HG03108 (cell line): ENCODE data around the gene RYR3.

Experiments
- ATAC-seq: cut with Tn5 transposase; IDR thresholded peaks from one replicate; pipeline ENCODE4 v1.9.1; 2021; ENCODE audit warnings: moderate library complexity; ENCODE audit not compliant: unreplicated experiment

The RYR3 gene

DNA sequence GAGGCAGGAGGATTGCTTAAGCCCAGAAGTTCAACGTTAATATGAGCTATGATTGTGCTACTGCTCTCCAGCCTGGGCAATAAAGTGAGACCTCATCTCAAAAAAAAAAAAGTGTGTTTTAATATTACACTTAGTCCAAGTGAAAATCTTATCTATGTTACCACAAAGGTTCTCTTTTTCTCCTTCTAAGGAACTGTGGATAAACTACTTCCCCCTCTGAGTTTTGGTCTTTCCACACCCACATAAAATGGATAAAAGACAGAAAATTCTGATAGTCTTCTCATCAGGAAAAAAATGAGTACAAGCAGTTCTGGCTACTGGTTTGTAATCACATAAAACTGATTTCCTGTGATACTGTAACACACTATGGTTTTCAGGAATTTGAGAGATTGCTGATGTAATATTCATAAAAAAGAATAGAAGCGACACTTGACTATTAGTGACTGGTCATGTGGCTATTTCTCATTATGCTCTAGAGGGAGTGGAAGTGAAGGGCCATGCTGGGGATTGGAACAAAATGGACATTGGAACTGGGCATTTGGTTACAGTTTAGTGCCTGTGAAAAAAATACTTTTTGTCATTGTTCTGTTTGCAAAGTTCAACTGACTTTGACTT, 68.2 kb downstream of the RYR3 start:
- ATAC-seq, result no peak

- no peak for ATAC-seq
Measured at GRCh38 chr15:33380406-33380805, 69.6 kb downstream of the RYR3 start.

- ATAC-seq, result no peak
Measured at GRCh38 chr15:33382491-33382890, 71.7 kb downstream of the RYR3 start.

- no peak for ATAC-seq
Measured at GRCh38 chr15:33384307-33384706, 73.5 kb downstream of the RYR3 start.

DNA sequence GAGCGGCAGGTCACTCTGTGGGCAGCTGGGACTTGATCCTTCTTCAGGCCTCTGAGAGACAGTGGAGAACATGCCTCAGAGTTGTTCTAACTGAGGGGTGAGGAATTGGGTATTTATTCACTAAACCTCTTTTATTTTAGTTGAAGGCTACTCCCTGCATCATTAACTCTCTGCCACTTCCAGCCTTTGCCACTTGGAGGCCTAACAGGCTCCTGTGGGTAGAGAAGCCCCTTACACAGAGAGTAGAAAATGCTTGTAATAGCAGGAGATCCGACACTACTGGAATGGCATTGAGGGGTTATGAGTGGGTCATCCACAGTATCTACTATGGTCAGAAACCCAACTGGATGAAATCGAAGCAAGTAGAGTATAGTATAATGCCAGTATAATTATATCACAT, 81.7 kb downstream of the RYR3 start:
- ATAC-seq, result no peak

DNA sequence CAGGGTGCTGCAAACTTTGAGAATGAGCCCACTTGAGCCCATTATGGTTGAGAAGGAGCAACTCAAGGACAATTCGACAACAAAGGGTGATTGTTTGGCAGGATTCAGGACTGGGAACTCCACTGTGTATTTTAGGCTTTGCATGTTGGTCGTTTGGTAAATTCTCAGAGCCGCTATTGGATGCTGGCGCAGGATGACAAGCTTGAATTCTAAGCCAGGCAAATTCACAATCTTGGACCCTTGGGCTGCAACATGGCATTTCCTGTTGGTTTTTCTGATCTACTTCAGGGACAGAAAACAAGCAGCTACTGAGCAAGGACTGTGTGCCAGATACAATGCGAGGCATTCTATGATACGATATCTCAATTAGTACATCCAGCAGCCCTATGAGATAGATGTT, 82.8 kb downstream of the RYR3 start:
- ATAC-seq, result no peak

GRCh38 chr15:33395321-33395720, 84.6 kb downstream of the RYR3 start:
- ATAC-seq, result no peak

DNA sequence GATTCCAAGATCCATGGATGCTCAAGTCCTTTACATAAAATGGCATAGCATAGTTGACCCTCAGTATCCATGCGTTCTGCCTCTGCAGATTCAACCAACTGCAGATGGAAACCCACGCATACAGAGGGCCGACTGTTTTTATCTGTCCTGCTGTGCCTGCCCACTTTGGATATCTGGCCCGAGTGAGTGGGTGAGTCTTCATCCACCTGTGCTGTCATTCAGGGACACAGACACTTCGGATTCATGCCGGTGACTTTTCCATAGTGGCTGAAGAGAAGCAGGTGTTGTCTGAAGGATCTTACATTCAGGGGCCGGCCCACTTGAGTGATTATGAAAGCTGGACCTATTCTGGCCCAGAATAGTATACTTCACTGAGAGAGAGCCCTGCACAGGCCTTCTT, 85.1 kb downstream of the RYR3 start:
- ATAC-seq, result no peak

DNA sequence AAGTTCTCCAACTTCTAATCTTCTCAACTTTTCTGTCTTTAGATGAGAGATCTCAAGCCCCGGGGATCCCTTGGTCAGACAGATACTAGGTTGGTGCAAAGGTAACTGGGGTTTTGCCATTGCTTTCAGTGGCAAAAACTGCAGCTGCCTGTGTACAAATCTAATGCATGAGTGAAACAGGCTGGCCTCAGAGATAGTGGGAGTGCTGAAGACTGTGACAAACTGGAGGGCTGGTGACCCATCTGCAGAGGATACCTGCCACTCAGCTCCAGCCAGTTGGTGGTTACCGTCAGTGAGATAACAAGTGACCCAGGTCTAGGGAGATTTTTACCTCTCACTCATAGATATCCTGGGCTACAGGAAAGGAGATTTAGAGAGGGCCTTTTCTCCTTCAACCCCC, 85.7 kb downstream of the RYR3 start:
- no peak for ATAC-seq

- ATAC-seq, result no peak
Measured at GRCh38 chr15:33398555-33398954, 87.8 kb downstream of the RYR3 start.

- no peak for ATAC-seq
Measured at GRCh38 chr15:33400941-33401340, 90.2 kb downstream of the RYR3 start.

GRCh38 chr15:33402600-33402999, 91.8 kb downstream of the RYR3 start:
- no peak for ATAC-seq

- ATAC-seq, result no peak
Measured at GRCh38 chr15:33405096-33405495, 94.3 kb downstream of the RYR3 start.

GRCh38 chr15:33411596-33412540, 101.1 kb downstream of the RYR3 start:
- ATAC-seq, result no peak

DNA sequence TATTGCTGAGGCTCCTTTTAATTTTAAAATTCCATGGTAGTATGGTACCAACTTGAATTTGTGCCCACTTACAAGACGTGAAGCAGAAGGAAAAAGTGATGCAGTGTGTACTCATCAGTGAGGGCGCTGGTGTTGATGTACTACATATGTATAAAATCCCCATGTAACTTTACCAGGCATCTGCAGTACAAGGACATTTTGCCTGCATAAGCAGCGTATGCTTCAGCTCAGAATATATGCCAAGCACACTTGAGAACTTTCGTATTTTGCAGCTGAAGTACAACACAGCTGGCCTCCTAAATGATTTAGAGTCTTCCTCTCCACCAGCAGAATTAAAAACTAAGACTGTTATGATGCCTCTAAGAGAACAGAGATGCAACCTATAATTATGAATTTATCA, 108.9 kb downstream of the RYR3 start:
- no peak for ATAC-seq

- no peak for ATAC-seq
Measured at GRCh38 chr15:33424025-33424424, 113.3 kb downstream of the RYR3 start.

DNA sequence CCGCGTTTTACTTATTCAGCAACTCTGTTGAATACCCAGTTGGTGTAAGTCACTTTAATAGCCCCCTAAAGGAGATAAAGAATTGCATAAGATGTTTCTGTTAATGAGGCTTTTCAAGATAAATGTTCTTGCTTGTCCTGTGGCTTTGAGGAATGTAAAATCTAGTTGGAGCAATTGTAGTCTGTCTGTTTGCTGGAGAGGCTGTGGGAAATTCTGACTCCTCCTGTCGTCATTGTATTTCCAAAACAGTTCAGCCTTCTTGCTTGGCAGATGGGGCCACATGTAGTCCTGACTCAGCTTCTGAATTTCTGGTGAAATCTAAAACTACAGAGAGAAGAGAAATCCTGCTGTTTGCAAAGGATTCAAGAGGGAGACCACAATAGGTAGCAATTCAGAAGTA, 114.4 kb downstream of the RYR3 start:
- ATAC-seq, result no peak

DNA sequence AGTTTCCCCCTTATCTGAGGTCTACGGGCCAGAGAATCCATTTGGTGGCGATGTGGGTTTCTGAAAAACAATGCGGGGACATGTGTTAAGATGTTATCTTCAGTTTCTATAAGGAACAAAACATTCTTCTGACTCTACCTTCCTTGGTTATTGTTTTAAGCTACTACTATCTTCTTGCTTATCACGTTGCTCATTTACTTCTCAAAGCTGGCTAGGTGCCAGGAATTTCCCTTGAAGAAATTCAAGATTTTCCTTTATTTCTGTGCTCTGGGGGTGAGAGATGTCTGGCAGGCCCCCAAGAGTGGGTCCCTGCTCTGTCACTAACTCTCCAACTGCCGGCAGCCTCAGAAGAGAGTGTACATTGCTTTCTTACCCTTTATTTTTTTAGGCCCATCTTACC, 119.8 kb downstream of the RYR3 start:
- no peak for ATAC-seq

GRCh38 chr15:33433821-33434220, 123.1 kb downstream of the RYR3 start:
- no peak for ATAC-seq

- no peak for ATAC-seq
Measured at GRCh38 chr15:33438396-33438795, 127.6 kb downstream of the RYR3 start.

DNA sequence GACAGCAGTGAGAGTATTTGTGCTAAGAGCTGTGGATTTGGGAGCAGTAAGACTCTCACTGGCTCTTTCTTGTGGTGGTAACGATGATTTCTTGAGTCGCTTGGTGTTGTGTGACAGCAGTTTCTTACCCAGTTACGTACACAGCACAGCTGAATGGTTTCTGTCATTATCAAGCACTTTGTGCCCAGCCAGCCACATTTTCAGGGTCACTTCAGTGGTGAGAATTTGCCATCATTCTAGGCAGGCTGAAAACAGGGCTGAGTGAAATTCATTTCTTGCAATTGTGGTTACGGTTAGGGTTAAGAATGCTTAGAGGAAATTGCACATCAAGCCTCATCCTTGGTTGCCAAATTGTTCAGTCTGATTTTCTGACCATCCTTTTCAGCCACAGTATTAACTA, 130.1 kb downstream of the RYR3 start:
- ATAC-seq, result no peak

GRCh38 chr15:33442449-33442848, 131.7 kb downstream of the RYR3 start:
- no peak for ATAC-seq
